ENCODE results near the gene PRKAG3.

- TF ChIP-seq CTCF (conservative IDR thresholded peaks at IDR 0.05; ENCODE audit: low read length) (no peak), EZH2phosphoT487 (IDR thresholded peaks at IDR 0.05; ENCODE audit: borderline replicate concordance, low read depth, low read length) (no peak)
These were observed 917 bp upstream of the PRKAG3 start for GRCh38 chr2:218832520-218832919.
